Heart right ventricle (tissue), 16 donors: ENCODE measurements around the gene ASCC1. TPM values are rescaled to one million over a fixed set of nuclear protein-coding genes. Genes with fewer than 3 reads are reported as not detected.

Source experiments
- ATAC-seq, 8 donors: fragments of 200-7000 bp; cut with Tn5 transposase; one replicate each; pipeline ENCODE4 v1.9.1; 2020; ENCODE audit warnings: mild to moderate bottlenecking in 8 of 8, moderate library complexity in 8 of 8, moderate number of reproducible peaks in 1 of 8
- DNase-seq, 2 donors: peaks; one replicate each; pipeline ENCODE4 v3.0.0-alpha.2; 2020
- H3K27ac ChIP-seq, 10 donors: fragments of 200-600 bp; sonication (generic) in 2 of 10; one replicate each; pipeline versions ENCODE4 v1.5.0 to v1.8.0; 2020 to 2022; ENCODE audit warnings: mild to moderate bottlenecking in 3 of 10
- H3K27me3 ChIP-seq, 7 donors: fragments of 200-600 bp; one replicate each; pipeline ENCODE4 v1.8.0; 2021 to 2022; ENCODE audit warnings: mild to moderate bottlenecking in 2 of 7
- H3K36me3 ChIP-seq, 9 donors: fragments of 200-600 bp; sonication (generic) in 1 of 9; one replicate each; pipeline versions ENCODE4 v1.5.0 to v1.8.0; 2020 to 2022; ENCODE audit warnings: mild to moderate bottlenecking in 2 of 9
- H3K4me1 ChIP-seq, 9 donors: fragments of 200-600 bp; sonication (generic) in 1 of 9; one replicate each; pipeline versions ENCODE4 v1.5.0 to v1.8.0; 2020 to 2022; ENCODE audit warnings: mild to moderate bottlenecking in 4 of 9
- H3K4me3 ChIP-seq, 10 donors: fragments of 200-600 bp; sonication (generic) in 2 of 10; one replicate each; pipeline versions ENCODE4 v1.5.0 to v1.8.0; 2020 to 2022; ENCODE audit warnings: mild to moderate bottlenecking in 7 of 10, moderate library complexity in 2 of 10
- H3K9me3 ChIP-seq, 11 donors: fragments of 200-600 bp in 10 of 11; sonication (generic) in 2 of 11; one replicate each; pipeline versions ENCODE4 v1.5.0 to v1.8.0; 2013 to 2022; ENCODE audit warnings: mild to moderate bottlenecking in 2 of 11, control low read depth in 1 of 11, moderate library complexity in 1 of 11
- WGBS, 2 donors: extraction: QIAGEN DNeasy Blood & Tissue Kit; methylation state at CpG; one replicate each; pipeline ENCODE4 v1.1.7; 2013; ENCODE audit warnings: inconsistent platforms in 1 of 2; 5-methylcytosine and 5-hydroxymethylcytosine counted together
- intact Hi-C, 10 donors: fragments of 100-400 bp; cut with DNase I; formaldehyde crosslinking; loops; one replicate each; pipeline versions ENCODE4 v1.11.1 to v1.14.2; 2022
- polyA plus RNA-seq, 2 donors: library from polyadenylated mRNA; stranded (reverse); fragments of 200-250 nt; gene quantifications; one replicate each; pipeline ENCODE4 v1.2.3, GENCODE V29; 2013
- total RNA-seq, 10 donors: library from RNA; stranded (reverse); fragmentation: NEBNext Ultra II Directional in 3 of 10; extraction: Animal tissue kit (Norgen Biotek cat#: 25700) in 3 of 10; gene quantifications; one replicate each; pipeline versions ENCODE4 v1.2.1 to v1.2.4, GENCODE V29; 2021 to 2023
- TF ChIP-seq, protein P1 (sequence below), 9 donors: fragments of 200-600 bp; sonication (generic) in 2 of 9; IDR thresholded peaks; one replicate each; pipeline versions ENCODE4 v1.5.0 to v1.8.0; 2021 to 2022; ENCODE audit warnings: antibody characterized with exemption in 9 of 9, mild to moderate bottlenecking in 5 of 9, moderate library complexity in 1 of 9
- donor health status: Arrhythmogenic right ventricular cardiomyopathy.
- donor health status: ischemic (EF 13 %, LVEDD 7.1; RV severe dilation, severe dysfunction).
- donor health status: healthy with polysubstance abuse.
- donor health status: DM: no; HTN: yes; CAD: no.
- donor health status: DM: no; HTN: no; CAD: no.
- donor health status: ischemic (EF 25% LVEDD 6.9; RV normal size, moderate dysfunction).
- donor health status: ischemic (EF 25% LVEDD 5.7; RV mildly dilated, moderate dysfunction).
- donor health status: healthy.
- donor health status: DM: yes; HTN: yes; CAD: no.
- donor health status: Ischemic cardiomyopathy.
- donor health status: ischemic (EF 35%, LVEDD 5.7; RV mildly dilated, moderate dysfunction).
- donor health status: nonischemic (EF 11% LVEDD 7.7; RV severe dilation, severe dysfunction).
- donor health status: DM: yes; HTN: yes; CAD: no.
- donor health status: PGD.
- donor health status: ischemic (EF 29% LVEDD 5.4; RV normal size, mild dysfunction).
- donor health status: nonischemic (EF 23%, LVEDD 6.1; RV moderate dilation, normal function).

Gene ASCC1
- total and polyA plus RNA-seq, 12 donors: 8.4 to 40.5 (median 33.0) TPM

DNA sequence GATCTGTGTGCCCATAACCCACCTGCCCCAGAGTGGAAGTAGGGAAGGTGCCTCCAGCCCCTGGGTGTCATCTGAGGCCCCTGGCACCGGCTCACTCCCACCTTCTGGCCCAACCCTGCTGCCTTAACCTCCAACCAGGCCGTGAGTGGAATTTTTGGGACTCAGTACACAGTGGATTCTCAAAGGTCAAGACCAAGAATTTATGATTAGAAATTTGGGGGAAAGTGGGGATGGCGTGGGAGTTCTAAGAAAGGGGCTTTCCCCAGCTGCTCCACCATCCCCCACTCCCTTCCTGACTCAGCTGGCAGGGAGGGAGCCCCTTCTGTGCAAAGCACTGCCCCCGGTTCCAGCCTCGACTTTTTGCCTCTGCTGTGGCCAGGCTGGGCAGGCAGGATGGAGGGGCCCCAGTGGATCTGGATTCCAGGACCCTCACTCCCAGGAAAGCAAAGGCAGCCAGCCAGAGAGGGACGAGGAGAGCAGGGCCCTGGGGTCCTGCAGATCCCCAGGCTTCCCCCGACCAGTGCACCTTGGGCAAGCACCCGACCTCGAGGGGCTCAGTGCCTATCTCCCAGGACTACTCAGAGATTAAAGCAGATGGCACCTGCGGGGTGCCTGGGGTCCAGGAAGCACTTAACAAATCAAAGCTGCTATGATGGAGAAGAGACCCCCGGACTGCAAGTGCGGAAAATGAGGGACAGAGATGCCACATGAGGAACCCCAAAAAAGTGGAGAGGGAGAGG is 140.5 kb downstream of the ASCC1 start:
- Histone ChIP-seq H3K27me3 (no peaks in the 10 kb centered on the region), H3K4me1 (peaks cover 0 to 10% (median 7%) of the 10 kb centered on the region in 9 donors), H3K27ac (no peak overlapping the region), H3K4me3 (no peak overlapping the region), H3K9me3 (peaks cover 0 to 7% (median 0%) of the 10 kb centered on the region in 11 donors), H3K36me3 (peaks cover 0 to 5% (median 0%) of the 10 kb centered on the region in 9 donors)
- DNase-seq: no peak
- intact Hi-C loops: no loop called here
- WGBS, 2 donors: 83 to 85% methylated on average over 12 of the region's 12 CpGs
- TF ChIP-seq, protein P1, sequence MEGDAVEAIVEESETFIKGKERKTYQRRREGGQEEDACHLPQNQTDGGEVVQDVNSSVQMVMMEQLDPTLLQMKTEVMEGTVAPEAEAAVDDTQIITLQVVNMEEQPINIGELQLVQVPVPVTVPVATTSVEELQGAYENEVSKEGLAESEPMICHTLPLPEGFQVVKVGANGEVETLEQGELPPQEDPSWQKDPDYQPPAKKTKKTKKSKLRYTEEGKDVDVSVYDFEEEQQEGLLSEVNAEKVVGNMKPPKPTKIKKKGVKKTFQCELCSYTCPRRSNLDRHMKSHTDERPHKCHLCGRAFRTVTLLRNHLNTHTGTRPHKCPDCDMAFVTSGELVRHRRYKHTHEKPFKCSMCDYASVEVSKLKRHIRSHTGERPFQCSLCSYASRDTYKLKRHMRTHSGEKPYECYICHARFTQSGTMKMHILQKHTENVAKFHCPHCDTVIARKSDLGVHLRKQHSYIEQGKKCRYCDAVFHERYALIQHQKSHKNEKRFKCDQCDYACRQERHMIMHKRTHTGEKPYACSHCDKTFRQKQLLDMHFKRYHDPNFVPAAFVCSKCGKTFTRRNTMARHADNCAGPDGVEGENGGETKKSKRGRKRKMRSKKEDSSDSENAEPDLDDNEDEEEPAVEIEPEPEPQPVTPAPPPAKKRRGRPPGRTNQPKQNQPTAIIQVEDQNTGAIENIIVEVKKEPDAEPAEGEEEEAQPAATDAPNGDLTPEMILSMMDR (IDR thresholded peaks at IDR 0.05): no peak
- no peak for ATAC-seq

DNA sequence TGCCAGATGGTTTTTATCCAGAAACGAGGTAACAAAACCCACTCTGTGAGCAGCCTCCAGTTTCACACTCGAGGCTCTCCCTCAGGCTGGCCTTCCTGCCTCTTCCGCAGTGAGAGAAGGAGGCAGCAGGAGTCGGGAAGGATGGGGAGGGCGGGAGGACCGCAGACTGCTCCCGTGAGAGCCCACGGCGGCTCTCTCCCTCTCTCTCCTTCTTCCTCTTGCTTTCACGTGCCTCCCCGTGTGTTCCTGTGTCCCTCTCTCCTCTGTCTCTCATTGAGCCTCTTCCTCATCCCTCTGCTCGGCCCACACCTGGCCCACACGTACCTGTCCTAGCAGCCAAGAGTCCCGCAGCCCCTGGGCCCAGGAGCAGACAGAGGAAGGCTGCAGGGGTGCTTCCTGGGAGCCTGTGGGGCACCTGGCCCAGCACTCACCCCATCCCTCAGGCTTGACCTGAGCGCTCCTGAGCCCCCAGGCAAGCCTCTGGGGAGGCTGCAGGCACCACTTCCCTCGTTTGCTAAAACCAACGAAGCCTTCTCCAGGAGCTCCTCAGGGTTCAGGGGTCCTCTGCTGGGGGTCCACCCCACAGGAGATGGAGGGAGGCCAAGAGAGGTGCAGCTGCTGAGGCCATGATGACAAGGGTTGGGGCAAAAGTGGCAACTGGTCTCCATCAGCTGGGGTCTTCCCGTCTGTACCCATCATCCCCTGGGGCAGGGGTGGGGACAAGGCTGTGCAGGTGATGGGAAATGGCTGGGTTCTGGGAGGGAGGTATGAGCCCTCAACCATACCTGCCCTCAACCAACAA is 141.3 kb downstream of the ASCC1 start:
- Histone ChIP-seq H3K4me3 (no peak overlapping the region), H3K36me3 (peaks cover 0 to 5% (median 0%) of the 10 kb centered on the region in 9 donors), H3K27ac (no peak overlapping the region), H3K27me3 (no peaks in the 10 kb centered on the region), H3K4me1 (peaks cover 0 to 10% (median 7%) of the 10 kb centered on the region in 9 donors), H3K9me3 (peaks cover 0 to 7% (median 0%) of the 10 kb centered on the region in 11 donors)
- ATAC-seq (no peak), DNase-seq (no peak)
- 68 to 81% methylated on average over 18 of the region's 18 CpGs for whole genome bisulfite sequencing, 2 donors
- intact Hi-C loops: no loop called here
- TF ChIP-seq, protein P1 (IDR thresholded peaks at IDR 0.05): no peak

DNA sequence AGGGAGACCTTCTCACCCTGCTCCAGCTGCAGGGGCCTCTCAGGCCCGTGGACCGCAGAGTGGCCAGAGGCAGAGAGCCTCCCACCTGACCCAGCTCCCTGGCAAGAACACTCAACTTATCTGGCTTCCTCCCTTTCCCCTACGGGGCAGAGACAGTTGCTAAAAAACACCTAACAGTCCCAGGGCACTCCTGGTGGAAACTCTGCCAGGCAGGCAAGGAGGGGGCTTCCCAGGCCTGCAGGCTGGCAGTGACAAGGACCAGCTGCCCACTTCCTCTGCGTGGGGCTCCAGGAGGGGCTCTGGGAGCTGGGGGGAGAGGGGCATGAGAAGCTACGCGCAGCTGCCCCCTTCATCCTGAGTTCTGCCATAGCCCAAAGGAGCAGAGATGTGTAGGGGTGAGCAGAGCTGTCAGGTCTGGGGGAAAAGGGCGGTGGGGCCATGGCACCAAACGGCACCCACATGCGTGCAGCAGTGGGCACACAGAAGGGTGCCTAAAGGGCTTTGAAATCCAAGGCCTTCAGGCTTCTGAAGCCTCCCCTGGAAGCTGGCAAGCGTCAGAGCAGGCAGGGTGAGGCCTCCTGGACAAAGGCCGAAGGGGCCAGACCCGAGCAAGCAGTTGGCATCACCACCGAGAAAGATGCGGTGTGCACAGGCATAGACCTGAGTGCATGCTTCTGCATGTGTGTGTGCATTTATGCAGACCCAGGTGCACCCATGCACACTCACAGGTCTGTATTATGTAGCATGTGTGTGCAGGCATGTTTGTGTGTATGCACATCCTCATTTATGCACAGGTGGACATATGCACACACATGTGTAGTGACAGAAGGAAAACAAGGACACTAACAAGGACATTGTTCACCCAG is 142.1 kb downstream of the ASCC1 start:
- 62 to 65% methylated on average over 14 of the region's 14 CpGs for WGBS, 2 donors
- no peak overlapping the region for H3K27ac ChIP-seq

More for the DNA sequence above, 142.1 kb downstream of the ASCC1 start:
- Histone ChIP-seq H3K9me3 (peaks cover 0 to 7% (median 0%) of the 10 kb centered on the region in 11 donors), H3K27me3 (no peaks in the 10 kb centered on the region), H3K4me1 (peaks cover 0 to 17% (median 10%) of the 10 kb centered on the region in 9 donors), H3K4me3 (no peak overlapping the region), H3K36me3 (peaks cover 0 to 5% (median 0%) of the 10 kb centered on the region in 9 donors)
- intact Hi-C loops: no loop called here
- peak in 6 of 8 donors; percentile 7 to 37 (median 24) for ATAC-seq
- TF ChIP-seq, protein P1 (IDR thresholded peaks at IDR 0.05): no peak
- DNase-seq: no peak
